CD4-positive, alpha-beta T cell treated with Interleukin-6 for 4 hours (primary cell): ENCODE data around the gene DNAJC9.
"Not testable (repeated sequence)": the region's sequence is repeated elsewhere in the genome, so short reads cannot be mapped to it uniquely, and the experiment has no call there.

Experiments
- DNase-seq: peaks from one replicate; pipeline ENCODE4 v3.0.0-alpha.2; 2020; ENCODE audit warnings: mixed read lengths

DNAJC9 gene, protein sequence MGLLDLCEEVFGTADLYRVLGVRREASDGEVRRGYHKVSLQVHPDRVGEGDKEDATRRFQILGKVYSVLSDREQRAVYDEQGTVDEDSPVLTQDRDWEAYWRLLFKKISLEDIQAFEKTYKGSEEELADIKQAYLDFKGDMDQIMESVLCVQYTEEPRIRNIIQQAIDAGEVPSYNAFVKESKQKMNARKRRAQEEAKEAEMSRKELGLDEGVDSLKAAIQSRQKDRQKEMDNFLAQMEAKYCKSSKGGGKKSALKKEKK

DNA sequence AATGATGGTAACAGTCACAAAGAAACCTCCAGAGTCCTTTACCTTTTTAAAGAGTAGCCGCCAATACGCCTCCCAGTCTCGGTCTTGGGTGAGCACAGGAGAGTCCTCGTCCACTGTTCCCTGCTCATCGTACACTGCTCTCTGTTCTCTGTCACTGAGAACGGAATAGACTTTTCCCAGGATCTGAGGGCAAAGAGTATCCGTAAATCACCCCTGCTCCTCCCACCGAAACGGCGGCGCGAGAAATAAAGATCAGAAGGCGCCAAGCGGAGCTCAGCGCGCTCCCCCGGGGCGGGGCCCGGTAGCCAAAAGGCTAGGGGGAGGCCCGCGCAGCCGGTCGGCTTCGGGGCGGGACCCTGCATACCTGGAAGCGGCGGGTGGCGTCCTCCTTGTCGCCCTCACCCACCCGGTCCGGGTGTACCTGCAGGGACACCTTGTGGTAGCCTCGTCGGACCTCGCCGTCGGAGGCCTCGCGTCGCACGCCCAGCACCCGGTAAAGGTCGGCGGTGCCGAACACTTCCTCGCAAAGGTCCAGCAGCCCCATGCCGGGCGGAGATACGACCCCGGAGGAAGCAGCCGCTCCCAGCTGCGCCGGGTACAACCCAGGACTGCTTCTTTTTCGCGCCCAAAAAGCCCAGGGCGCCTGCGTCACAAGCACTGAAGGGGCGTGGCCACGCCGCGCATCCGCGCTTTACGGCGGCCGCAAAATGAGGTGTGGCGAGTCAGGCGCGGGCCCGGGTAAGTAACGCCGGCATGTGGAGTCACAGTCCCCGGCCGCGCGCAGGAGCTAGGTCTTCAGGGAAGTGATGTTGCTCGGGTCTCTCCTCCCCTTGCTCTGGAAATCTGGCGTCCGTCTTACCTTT, at the start of gene DNAJC9:
DNAJC9 (minus strand) TSS at position 610 of the 863 bp plus-strand sequence; CDS start at position 544, 66 bp downstream.
- peak; percentile 95 for DNase-seq

DNA sequence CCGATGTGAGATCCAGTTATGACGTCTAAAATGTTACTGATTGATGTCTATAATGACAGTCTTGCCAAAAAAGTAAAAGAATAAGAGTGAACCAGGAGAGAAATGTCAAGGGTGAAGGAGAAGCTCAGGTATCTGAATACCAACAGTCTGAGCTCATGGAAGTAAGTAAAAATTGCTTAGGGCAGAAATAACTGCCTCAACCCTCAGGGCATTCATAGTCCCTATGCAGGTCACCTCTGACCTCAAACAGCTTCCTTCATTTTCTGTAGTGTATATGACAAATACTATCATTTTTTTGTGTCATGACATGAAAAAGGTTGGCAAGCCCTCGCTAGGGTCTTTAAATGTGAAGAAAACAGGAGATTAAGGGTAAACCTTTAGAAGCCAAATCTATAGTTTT, 46.4 kb upstream of the DNAJC9 start:
- DNase-seq: no peak

DNA sequence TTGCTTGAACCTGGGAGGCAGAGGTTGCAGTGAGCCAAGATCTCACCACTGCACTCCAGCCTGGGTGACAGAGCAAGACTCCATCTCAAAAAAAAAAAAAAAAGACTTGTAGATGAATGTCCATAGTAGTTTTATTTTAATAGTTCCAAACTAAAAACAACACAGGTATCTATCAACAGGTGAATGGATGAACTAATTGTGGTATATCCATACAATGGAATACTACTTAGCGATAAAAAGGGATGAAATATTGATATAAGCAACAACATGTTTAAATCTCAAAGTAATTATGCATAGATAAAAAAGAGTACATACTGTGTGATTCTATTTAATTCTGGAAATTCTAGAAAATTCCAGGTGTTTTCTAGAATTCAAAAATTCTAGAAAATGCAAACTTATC, 42.9 kb upstream of the DNAJC9 start:
- no peak for DNase-seq

DNA sequence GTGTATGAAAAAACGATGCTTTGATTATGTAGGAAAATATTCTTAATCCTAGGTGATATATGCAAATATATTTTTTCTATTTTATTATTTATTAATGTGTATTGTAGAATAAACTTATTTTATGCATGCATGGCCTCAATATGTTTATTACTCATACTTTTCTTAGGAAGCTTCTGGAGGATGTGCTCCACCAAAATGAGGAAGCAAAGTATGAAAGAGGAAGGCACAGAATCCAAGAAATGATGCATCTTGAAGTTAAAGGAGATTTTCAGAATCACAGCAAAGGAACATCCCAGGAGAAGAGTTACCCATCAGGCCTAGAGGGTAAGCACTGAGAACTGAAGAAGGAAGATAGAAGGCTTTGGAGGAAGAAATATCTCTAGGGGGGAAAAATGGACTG, 40.4 kb upstream of the DNAJC9 start:
- no peak for DNase-seq

DNA sequence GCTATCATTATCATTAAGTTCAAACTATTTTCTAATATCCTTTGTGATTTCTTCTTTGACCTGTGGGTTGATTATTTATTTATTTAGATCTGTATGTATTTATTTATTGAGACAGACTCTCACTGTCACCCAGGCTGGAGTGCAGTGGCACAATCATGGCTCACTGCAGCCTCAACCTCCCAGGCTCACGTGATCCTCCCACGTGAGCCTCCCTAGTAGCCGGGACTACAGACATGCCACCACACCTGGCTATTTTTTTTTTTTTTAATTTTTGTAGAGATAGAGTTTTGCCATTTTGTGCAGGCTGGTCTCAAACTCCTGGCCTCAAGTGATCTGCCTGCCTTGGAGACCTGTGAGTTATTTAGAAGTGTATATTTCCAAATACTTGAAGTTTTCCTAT, 34.0 kb upstream of the DNAJC9 start:
- DNase-seq: no peak

DNA sequence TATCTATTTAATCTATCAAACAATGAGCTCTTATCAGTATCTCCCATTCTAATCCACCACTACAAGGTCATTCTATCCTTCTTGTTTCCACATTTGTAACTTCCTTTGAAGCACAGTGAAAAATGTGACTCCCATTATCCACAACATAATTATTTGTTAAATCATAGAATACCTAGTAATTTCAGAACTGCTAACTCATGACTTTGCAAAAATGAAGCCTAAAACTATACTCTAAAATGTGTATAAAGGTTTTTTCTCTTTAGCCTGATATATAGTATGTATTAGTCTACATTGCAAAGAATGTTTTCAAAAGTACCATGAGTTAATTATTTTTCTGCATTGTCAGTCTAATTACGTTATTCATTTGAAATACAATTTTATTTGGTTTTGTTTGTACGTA, 17.4 kb upstream of the DNAJC9 start:
- DNase-seq: no peak

DNA sequence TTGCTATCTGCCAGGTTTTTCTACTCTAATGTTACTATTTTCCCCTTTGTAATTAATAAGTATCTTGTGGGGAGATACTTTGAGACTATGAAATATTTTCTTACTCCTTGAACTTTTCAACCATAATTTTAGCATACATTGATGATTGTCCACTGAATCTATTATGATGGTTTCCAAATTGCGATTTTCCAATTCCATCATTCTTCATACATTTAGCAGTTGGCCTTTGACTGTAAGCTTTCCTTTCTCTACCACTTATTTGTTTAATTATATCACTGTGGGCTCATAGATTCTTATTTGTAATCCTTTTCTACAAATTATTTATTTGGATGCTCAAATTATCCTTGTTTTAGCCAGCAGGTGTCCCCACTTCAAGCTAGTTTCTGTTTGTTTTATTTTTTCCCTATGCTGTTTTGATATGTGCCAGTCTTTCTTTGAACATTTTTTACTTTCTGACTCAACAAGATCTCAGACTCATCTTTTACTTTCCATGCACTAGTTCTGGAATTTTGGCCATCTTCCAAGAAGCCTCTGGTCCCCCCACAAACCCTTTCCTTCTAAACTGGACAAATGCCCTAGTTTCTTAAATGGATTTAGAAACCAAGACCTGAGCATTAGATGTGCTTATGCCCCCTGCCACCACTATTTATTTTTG, 16.8 kb upstream of the DNAJC9 start:
- DNase-seq: no peak

DNA sequence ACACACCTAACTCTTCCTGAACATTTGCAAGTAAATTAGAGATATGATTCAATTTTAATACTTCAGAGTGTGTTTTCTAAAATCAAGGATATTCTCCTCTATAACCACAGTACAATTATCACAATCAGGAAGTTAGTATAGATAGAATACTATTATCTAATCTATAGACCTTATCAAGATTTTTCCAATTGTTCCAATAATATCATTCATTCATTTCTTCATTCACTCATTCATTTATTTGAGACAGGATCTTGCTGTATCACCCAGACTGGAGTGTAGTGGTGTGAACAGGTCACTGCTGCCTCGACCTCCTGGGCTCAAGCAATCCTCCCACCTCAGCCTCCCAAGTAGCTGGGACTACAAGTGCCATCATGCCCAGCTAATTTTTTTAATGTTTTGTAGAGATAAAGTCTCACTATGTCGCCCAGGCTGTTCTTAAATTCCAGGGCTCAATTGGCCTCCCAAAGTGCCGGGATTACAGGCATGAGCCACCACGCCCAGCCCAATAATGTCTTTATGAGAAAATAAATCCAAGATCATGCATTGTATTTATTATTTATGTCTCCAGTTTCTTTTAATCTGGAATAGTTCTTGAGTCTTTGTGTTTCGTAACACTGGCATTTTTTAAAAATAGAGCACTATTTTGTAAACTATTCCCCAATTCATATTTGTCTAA, 16.0 kb upstream of the DNAJC9 start:
- DNase-seq: no peak

DNA sequence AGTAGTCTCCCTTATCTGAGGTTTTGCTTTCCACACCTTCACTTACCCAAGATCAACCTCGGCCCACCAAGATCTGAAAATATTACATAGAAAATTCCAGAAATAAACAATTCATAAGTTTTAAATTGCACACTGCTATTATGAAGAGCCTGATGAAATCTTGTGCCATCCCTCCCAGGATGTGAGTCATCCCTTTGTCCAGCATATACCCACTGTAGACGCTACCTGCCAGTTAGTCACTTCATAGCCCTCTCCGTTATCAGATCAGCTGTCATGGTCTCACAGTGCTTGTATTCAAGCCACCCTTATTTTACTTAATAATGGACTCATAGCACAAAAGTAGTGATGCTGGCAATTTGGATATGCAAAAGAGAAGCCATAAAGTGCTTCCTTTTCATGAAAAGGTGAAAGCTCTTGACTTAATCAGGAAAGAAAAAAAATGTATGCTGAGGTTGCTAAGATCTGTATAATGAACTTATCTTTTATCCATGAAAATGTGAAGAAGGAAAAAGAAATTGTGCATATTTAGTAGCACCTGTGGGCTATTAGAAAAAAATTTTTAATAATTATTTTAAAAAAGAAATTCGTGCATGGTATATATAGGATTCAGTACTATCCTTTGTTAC, 15.2 kb upstream of the DNAJC9 start:
- DNase-seq: no peak

DNA sequence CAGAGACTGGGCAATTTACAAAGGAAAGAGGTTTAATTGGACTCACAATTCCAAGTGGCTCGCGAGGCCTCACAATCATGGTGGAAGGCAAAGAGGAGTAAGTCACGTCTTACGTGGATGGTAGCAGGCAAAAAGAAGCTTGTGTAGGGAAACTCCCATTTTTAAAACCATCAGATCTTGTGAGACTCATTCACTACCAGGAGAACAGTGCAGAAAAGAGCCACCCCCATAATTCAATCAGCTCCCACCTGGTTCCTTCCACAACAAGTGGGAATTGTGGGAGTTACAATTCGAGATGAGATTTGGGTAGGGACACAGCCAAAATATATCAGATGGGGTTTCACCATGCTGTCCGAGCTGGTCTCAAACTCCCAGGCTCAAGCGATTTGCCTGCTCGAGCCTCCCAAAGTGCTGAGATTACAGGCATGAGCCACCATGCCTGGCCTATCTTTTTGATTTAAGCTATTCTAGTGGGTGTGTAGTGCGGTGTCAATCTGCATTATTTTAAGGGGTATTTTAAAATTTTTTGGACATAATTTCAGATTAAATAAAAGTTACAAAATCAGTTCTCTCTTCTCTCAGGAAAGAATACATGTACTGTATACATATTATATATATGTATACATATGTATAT, 14.4 kb upstream of the DNAJC9 start:
- no peak for DNase-seq

DNA sequence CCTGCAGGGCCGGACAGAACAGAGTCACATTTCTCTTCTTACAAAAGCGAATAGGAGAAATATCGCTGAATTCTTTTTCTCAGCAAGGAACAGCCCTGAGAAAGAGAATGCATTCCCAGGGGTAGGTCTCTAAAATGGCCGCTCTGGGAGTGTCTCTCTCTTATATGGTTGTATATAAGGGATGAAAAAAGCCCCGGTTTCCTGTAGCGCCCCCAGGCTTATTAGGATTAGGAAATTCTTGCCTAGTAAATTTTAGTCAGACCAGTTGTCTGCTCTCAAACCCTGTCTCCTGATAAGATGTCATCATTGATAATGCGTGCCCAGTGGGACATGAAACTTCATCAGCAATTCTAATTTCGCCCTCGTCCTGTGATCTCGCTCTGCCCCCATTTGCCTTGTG, 11.6 kb upstream of the DNAJC9 start:
- not testable (repeated sequence) for DNase-seq

DNA sequence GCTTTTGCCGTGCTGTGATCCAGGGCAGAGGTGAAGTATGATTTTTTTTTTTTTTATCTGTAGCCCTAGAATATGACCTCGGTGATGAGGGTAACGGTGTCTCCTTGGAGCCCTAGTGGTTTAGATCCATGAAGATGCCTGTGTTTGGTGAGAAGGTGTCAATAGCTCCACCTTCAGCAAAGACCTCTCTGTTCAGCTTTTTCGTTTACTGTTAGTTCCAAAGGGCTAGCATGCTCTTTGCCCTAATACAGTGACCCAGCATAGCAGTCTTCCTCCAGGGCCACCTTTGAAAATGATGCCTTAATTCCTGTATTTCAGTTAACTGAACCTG, 6.1 kb upstream of the DNAJC9 start:
- DNase-seq: no peak

DNA sequence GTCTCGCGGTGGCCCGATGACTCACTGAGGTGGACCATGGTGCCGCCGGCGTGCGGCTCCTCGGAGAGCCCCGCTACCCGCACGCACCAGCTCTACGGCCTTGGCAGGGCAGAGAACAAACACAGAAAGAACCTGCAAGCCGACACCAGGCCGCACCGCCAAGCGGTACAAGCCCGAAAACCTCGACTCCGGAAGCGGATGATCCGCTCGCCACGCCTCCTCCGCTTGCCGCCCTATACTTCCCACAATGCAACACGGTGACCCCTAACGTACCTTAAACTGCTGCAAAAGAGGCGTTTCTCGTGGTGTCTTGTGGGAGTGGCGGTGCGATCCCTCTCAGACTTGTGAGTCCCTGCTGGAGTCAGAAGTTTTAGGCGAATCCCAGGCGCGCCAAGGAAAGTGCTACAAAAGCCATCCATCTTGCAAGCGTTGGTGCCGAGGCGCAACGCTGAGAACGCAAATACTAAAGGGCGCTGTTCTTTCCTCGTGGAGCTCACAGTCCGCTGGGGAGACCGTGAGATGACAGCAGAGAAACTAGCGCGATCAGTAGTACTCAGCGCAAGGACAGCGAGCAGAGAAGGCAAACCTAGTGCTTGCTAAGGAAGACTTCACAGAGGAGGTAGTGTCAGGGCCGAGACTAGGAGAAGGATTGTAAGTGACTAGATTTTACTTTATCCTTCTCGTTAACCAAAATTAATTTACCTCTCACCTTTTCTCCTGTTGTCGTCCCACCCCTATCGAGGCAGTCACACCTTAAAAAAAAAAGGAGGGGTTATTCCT, 5.6 kb upstream of the DNAJC9 start, which contains the start of gene MRPS16:
MRPS16 (minus strand) TSS at position 200 of the 780 bp plus-strand sequence; CDS start at position 38, 162 bp downstream.
- peak; percentile 91 for DNase-seq

DNA sequence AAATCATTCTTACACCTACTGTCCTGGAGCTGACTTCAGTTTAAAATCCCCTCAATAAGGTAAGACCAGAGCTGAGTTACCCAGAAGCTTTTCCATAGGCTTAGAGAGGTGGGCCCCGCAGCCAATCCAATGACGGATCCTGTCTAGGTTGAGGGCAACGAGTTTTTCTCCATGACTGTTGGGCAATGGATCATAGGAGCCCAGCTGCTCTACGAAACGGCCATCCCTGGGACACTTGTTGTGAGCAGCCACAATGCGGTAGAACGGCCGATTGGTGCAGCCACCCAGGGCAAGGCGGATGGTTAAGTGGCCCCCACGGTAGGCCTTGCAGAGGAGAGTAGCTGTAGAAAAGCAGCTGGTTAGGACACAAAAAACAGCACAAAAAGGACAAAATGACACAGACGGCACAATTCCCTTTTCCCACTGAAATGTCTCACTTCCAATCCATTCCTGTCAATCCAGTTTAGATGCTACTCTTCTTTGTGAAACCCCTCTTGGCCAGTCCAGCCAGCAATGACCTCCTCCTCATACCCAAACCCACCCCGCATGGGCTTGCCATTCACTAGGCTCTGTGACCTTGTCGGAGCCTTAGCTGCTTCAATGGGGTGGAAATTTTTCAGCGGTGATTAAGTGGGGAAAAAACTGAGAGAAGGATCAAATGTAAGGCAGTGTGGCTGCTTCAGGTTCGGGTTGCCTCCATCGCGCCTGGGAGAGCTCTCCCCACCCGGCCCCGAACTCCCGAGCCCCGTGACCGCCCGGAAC, 4.8 kb upstream of the DNAJC9 start:
- DNase-seq: no peak

DNA sequence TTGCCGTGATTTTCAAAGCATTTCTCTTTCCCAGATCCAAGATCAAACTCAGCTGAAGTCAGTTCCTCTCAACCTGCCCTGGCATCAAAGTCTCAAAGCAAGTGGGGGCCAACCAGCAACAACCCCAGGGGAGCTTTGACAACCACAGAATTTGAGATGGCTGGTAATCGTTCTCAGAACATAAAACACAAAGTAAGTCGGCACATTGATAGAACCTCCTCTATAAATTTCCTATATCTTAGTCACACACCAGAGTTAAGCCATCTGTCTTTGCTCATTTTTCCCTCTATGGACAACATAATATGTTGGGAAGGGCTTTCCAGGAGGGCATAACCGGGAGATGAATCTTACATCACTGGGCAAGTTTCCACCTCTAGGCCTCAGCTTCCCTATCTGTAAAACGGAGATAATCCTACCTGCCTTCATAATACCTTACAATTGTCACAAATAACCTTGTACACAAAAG, 1.2 kb upstream of the DNAJC9 start:
- DNase-seq: no peak

DNA sequence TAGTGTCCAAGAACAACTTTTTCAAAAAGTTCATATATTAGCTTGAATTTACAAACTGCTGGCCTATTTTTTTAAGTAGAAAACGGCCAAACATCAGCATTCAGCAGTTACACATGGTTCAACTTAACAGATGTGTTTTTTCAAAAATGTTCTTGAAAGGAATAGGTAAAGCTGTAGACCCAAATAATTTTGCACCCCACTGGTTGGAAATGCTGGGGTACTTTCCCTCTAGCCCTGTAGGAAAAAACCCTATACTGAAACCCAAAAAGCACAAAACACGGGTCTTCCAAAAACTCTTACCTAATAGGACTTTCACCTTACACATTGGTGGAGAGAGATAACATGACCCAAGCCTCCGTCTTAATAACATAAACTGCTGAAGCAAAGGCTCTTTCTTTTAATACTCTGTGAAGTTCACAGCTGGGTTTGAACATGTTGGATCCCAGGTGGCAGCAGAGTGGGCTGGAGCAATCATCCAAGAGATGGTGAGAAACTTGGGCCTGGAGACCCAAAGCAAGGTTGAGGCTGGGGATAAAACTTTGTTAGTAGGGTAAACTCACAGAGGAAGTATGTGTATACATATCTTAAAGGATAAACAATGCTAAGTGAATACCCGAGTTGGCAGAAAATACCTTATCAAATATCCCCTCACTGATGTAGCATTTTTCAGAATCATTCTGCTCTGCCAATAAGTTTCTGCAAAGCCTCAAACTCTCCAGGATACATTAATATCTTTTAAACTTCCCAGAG, 629 bp upstream of the DNAJC9 start:
- DNase-seq: no peak

DNA sequence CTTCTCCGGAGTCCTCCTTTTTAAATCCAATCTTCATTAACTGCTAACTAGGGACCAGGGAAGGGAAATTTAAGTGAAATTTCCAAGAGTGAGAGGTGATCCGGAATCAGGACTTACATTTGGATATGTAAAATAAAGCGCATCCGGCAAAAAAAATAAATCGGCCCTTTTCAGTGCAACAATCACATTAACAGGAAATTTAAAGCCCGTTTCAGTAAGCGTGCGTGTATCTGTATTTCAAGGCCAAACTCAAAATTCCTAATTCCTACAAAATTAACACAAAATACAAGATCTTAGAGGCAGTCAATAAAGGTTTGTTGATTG, 771 bp downstream of the DNAJC9 start:
- no peak for DNase-seq

DNA sequence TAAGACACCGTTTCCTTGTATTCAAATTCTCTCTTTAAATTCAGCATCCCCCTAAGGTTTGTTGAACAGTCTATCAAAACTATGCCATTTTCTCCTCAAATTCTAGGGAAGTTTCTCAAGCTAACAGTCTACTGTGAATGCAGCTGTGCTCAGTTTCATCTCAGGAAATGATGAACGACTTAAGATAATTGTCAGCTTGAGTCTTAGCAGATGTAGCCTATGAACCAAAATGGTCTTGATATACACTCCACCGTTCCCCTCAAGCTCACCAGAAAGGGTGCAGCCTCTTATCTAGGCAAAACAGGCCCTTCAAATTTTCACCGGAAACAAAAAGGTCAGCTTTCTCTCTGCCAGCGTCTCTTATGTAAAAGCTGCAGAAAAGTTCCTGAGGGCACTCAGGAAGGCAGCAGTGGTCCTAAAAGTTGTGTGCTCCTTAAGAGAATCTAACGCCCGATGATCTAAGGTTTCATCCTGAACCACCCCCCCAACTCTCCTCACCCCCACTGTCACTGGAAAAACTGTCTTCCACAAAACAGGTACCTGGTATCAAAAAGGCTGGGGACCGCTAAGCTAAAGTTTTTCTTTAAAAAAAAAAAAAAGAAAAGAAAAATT, 2.1 kb downstream of the DNAJC9 start:
- DNase-seq: no peak

DNA sequence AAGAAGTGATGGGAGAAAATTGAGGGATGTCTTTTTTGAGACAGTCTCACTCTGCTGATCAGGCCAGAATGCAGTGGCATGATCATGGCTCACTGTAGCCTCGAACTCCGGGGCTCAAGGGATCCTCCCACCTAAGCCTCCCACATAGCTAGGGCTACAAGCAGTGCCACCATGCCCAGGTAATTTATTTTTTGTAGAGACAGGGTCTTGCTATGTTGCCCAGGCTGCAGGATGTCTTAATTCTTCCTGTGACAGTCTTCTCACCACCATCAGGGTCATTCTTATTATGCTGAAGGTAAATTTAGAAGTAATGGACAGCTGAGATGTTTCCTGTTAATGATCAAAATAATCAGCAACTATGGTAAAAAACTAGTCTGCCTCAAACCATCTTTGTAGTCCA, 7.1 kb downstream of the DNAJC9 start:
- DNase-seq: no peak
